ENCODE data around the gene SGCA. TPM values are rescaled to one million over a fixed set of nuclear protein-coding genes. Genes with fewer than 3 reads are reported as not detected.

SGCA gene
- total and polyA plus RNA-seq, 9 of the 15 experiments (the other 6 are each of a cell fraction or from before 2014, with no cell fraction given) = not detected

DNA sequence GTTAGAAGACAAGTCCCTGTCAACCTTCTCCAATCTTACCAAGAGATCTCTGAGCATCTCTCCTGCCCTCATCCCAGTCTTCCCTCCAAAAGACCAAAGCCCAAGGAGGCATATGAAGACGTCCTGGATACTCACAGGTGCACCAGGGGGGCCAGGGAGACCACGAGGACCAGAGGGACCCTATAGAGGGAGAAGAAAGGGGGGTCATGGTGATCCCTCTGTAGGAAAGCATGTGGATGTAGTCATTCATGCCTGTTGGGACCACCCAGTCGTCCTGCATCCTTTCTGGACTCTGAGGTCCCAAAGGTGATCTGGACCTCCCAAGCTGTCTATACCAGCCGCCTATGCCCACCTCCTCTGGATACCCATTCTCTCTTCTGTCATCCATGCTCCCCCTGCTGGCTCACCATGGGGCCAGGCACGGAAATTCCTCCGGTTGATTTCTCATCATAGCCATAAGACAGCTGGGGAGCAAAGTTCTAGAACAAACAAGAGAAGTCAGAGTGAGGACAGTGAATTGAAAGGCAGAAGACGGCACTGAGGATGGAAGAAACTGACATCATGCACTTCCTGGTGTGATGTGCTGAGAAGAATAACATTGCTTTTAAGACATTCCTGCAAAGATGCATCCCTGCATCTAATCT is 32.3 kb downstream of the SGCA start:
- H3K9ac ChIP-seq (ENCODE audit: insufficient read depth in 1 of 2, low read depth in 2 of 2, low read length in 2 of 2) = no peak overlapping the region
- H3K9me1 ChIP-seq (ENCODE audit: control insufficient read depth, insufficient read depth, low read length) = no peaks in the 10 kb centered on the region
- DNase-seq (ENCODE audit: extremely low read depth in 1 of 4, low spot score in 3 of 4) (peak; percentile 46 to 67 (median 52)), FAIRE-seq (peak; percentile 81), ATAC-seq (no peak)
- H3K4me2 ChIP-seq (ENCODE audit: insufficient read depth, low read length) = no peak overlapping the region
- peaks cover 18 to 50% of the 10 kb centered on the region in 2 experiments; a peak in 4 of 5 replicates for H3K27me3 ChIP-seq (ENCODE audit: control insufficient read depth in 2 of 2, insufficient read depth in 2 of 2, low read length in 2 of 2)
- no peaks in the 10 kb centered on the region for H3K36me3 ChIP-seq (ENCODE audit: control insufficient read depth, insufficient read depth, low read length)
- BruUV-seq (replicated peaks) = no TSS peak
- H3K79me2 ChIP-seq (ENCODE audit: control insufficient read depth, insufficient read depth, low read length) = no peaks in the 10 kb centered on the region
- WGBS (ENCODE audit: insufficient coverage, low coverage, missing lambda C conversion rate) = 0% methylated on average over 7 of the region's 7 CpGs
- ChIA-PET CTCF (ENCODE audit: low intra/inter-chr PET ratio) (interaction anchor here (0.6 to 5.1 kb wide), 7 partner anchors 29 to 274 kb away, joined by 3 to 142 read pairs (median 5); no protein-coding TSS in a partner anchor), POLR2A (interaction anchor here (0.6 to 0.9 kb wide), 2 partner anchors 20 to 44 kb away, joined by 3 to 4 read pairs; no protein-coding TSS in a partner anchor)
- H4K20me1 ChIP-seq (replicated peaks; ENCODE audit: control insufficient read depth, insufficient read depth, low read length) = peaks cover 7% of the 10 kb centered on the region; the same call in 1 of the 2 replicates
- in situ Hi-C loops (cut with MboI) = no loop called here
- intact Hi-C loops (cut with micrococcal nuclease) = loop anchor here (1.0 to 2.0 kb wide), 2 partner anchors 29 to 83 kb away; no protein-coding TSS in a partner anchor
- no peak overlapping the region for H3K27ac ChIP-seq (ENCODE audit: extremely low read depth, low read depth, low read length)
- H2AFZ ChIP-seq (ENCODE audit: low read depth, low read length) = no peak overlapping the region
- no peak overlapping the region for H3K4me3 ChIP-seq
- peaks cover 4 to 25% of the 10 kb centered on the region in 2 experiments; a peak in 3 of 5 replicates for H3K4me1 ChIP-seq (replicated peaks in 1 of 2; ENCODE audit: control insufficient read depth in 2 of 2, insufficient read depth in 2 of 2, low read length in 2 of 2)
- no peaks in the 10 kb centered on the region for H3K9me3 ChIP-seq (replicated peaks; ENCODE audit: control insufficient read depth, insufficient read depth, low read depth, low read length)
- TF ChIP-seq NR2F6 (CRISPR knock-in tag; IDR thresholded peaks at IDR 0.05) (no peak), TEAD1 (CRISPR knock-in tag; IDR thresholded peaks at IDR 0.05) (peak in 1 of 2 experiments; percentile 74; a peak in 1 of 4 replicates), RCOR1 (IDR thresholded peaks at IDR 0.05; ENCODE audit: borderline replicate concordance in 1 of 2, low read depth in 2 of 2, low read length in 2 of 2) (no peak), PHB2 (IDR thresholded peaks at IDR 0.05; ENCODE audit: low read depth) (no peak), ZNF57 (CRISPR knock-in tag; IDR thresholded peaks at IDR 0.05) (no peak), FOXJ3 (CRISPR knock-in tag; IDR thresholded peaks at IDR 0.05) (no peak), ZNF174 (CRISPR knock-in tag; IDR thresholded peaks at IDR 0.05) (no peak), NUFIP1 (IDR thresholded peaks at IDR 0.05; ENCODE audit: partially characterized antibody) (no peak), TBP (optimal IDR thresholded peaks at IDR 0.05; ENCODE audit: low read depth, low read length) (no peak), MTF1 (CRISPR knock-in tag; IDR thresholded peaks at IDR 0.05; ENCODE audit: borderline replicate concordance) (no peak), LEF1 (IDR thresholded peaks at IDR 0.05) (no peak), POLR3A (IDR thresholded peaks at IDR 0.05; ENCODE audit: borderline replicate concordance, extremely low read depth, insufficient read depth, insufficient read length) (no peak)
- TF ChIP-seq, protein P1, sequence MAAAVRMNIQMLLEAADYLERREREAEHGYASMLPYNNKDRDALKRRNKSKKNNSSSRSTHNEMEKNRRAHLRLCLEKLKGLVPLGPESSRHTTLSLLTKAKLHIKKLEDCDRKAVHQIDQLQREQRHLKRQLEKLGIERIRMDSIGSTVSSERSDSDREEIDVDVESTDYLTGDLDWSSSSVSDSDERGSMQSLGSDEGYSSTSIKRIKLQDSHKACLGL (CRISPR knock-in tag; IDR thresholded peaks at IDR 0.05; ENCODE audit: borderline replicate concordance, poor library complexity, severe bottlenecking) = no peak
- TF ChIP-seq, protein P2, sequence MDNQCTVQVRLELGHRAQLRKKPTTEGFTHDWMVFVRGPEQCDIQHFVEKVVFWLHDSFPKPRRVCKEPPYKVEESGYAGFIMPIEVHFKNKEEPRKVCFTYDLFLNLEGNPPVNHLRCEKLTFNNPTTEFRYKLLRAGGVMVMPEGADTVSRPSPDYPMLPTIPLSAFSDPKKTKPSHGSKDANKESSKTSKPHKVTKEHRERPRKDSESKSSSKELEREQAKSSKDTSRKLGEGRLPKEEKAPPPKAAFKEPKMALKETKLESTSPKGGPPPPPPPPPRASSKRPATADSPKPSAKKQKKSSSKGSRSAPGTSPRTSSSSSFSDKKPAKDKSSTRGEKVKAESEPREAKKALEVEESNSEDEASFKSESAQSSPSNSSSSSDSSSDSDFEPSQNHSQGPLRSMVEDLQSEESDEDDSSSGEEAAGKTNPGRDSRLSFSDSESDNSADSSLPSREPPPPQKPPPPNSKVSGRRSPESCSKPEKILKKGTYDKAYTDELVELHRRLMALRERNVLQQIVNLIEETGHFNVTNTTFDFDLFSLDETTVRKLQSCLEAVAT (IDR thresholded peaks at IDR 0.05) = no peak
- TF ChIP-seq, protein P3, sequence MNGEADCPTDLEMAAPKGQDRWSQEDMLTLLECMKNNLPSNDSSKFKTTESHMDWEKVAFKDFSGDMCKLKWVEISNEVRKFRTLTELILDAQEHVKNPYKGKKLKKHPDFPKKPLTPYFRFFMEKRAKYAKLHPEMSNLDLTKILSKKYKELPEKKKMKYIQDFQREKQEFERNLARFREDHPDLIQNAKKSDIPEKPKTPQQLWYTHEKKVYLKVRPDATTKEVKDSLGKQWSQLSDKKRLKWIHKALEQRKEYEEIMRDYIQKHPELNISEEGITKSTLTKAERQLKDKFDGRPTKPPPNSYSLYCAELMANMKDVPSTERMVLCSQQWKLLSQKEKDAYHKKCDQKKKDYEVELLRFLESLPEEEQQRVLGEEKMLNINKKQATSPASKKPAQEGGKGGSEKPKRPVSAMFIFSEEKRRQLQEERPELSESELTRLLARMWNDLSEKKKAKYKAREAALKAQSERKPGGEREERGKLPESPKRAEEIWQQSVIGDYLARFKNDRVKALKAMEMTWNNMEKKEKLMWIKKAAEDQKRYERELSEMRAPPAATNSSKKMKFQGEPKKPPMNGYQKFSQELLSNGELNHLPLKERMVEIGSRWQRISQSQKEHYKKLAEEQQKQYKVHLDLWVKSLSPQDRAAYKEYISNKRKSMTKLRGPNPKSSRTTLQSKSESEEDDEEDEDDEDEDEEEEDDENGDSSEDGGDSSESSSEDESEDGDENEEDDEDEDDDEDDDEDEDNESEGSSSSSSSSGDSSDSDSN (IDR thresholded peaks at IDR 0.05; ENCODE audit: borderline replicate concordance in 1 of 2, low read depth in 2 of 2, low read length in 2 of 2) = no peak
